ENCODE results near the gene CERS6.

The CERS6 gene

DNA sequence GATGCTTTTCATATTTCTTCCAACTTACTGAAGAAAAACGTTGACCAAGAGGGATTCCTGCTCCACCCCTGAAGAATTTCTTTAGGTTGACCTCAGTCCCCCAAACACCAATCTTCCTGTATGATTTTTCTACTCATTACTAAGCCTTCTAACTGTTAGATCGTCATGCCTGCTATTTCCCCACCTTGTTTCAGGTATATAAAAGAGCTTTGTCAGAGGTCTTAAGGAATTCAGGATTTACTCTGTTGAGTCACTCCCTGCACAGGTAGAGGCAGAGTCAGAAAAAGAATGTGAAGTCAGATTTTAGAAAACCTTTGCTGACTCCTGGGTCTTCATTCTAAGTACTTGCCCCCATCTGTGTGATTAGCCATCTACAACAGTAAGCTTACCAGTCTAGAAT, 262.6 kb downstream of the CERS6 start:
- Histone ChIP-seq H3K79me2 (no peaks in the 10 kb centered on the region), H3K4me1 (peaks cover 8% of the 10 kb centered on the region), H3K4me3 (ENCODE audit: low read depth, low read length) (no peak overlapping the region), H3K4me2 (ENCODE audit: low read length) (no peak overlapping the region), H3K27me3 (ENCODE audit: control insufficient read depth, insufficient read depth, low read length) (no peaks in the 10 kb centered on the region), H2AFZ (no peak overlapping the region), H3K27ac (no peak overlapping the region), H3K9ac (no peak overlapping the region), H3K36me3 (ENCODE audit: control insufficient read depth, insufficient read depth, low read length) (no peaks in the 10 kb centered on the region), H3K9me3 (ENCODE audit: control insufficient read depth, low read length) (no peaks in the 10 kb centered on the region)
- TF ChIP-seq, protein P1, sequence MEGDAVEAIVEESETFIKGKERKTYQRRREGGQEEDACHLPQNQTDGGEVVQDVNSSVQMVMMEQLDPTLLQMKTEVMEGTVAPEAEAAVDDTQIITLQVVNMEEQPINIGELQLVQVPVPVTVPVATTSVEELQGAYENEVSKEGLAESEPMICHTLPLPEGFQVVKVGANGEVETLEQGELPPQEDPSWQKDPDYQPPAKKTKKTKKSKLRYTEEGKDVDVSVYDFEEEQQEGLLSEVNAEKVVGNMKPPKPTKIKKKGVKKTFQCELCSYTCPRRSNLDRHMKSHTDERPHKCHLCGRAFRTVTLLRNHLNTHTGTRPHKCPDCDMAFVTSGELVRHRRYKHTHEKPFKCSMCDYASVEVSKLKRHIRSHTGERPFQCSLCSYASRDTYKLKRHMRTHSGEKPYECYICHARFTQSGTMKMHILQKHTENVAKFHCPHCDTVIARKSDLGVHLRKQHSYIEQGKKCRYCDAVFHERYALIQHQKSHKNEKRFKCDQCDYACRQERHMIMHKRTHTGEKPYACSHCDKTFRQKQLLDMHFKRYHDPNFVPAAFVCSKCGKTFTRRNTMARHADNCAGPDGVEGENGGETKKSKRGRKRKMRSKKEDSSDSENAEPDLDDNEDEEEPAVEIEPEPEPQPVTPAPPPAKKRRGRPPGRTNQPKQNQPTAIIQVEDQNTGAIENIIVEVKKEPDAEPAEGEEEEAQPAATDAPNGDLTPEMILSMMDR (IDR thresholded peaks at IDR 0.05): no peak

DNA sequence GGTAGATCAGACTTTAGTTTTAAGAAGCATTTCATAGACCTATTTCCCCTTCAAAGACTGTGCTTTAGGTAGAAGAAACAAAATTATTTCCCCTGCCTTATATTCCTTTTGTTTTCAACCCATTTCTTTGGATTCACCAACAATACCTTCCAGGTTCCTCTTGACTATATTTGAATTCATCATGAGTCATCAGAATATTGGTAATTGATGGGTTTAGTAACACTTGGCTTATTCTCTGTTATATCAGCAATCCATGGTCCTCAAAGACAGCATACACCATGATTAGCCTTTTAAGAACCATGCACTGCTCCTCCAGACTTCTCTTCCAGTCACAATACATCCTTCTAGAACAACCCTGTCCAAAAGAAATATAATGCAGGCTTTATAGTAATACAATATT, 263.4 kb downstream of the CERS6 start:
- Histone ChIP-seq H3K79me2 (no peaks in the 10 kb centered on the region), H3K4me1 (peaks cover 8% of the 10 kb centered on the region), H3K27ac (no peak overlapping the region), H3K36me3 (ENCODE audit: control insufficient read depth, insufficient read depth, low read length) (no peaks in the 10 kb centered on the region), H3K27me3 (ENCODE audit: control insufficient read depth, insufficient read depth, low read length) (no peaks in the 10 kb centered on the region), H3K9me3 (ENCODE audit: control insufficient read depth, low read length) (no peaks in the 10 kb centered on the region), H2AFZ (no peak overlapping the region), H3K4me2 (ENCODE audit: low read length) (no peak overlapping the region), H3K9ac (no peak overlapping the region), H3K4me3 (ENCODE audit: low read depth, low read length) (no peak overlapping the region)
- TF ChIP-seq, protein P1 (IDR thresholded peaks at IDR 0.05): no peak

DNA sequence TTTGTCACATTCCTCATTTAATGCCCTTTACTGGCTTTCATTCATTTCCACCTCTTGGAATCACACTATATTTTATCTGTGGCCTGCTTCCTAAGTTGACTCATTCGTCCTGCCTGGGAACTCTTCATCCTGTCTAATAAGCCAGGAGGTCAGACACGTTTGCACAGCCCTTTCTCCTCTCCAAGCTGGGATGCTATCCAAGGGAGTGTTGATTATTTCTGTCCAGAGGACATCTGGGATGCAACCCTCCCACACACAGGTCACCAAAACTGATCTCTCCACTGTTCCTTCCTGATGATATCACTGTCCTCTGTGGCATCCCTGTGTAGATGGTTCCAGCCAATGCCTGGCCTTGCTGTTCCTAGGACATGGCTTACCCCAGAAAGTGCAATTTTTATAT, 266.5 kb downstream of the CERS6 start:
- H3K4me3 ChIP-seq (ENCODE audit: low read depth, low read length): no peak overlapping the region
- no peaks in the 10 kb centered on the region for H3K36me3 ChIP-seq (ENCODE audit: control insufficient read depth, insufficient read depth, low read length)
- H3K4me2 ChIP-seq (ENCODE audit: low read length): no peak overlapping the region
- H3K79me2 ChIP-seq: no peaks in the 10 kb centered on the region
- no peaks in the 10 kb centered on the region for H3K9me3 ChIP-seq (ENCODE audit: control insufficient read depth, low read length)
- H3K27me3 ChIP-seq (ENCODE audit: control insufficient read depth, insufficient read depth, low read length): no peaks in the 10 kb centered on the region
- no peak overlapping the region for H3K27ac ChIP-seq
- TF ChIP-seq, protein P1 (IDR thresholded peaks at IDR 0.05): no peak
- H3K9ac ChIP-seq: no peak overlapping the region
- no peak overlapping the region for H2AFZ ChIP-seq
- peaks cover 8% of the 10 kb centered on the region for H3K4me1 ChIP-seq

DNA sequence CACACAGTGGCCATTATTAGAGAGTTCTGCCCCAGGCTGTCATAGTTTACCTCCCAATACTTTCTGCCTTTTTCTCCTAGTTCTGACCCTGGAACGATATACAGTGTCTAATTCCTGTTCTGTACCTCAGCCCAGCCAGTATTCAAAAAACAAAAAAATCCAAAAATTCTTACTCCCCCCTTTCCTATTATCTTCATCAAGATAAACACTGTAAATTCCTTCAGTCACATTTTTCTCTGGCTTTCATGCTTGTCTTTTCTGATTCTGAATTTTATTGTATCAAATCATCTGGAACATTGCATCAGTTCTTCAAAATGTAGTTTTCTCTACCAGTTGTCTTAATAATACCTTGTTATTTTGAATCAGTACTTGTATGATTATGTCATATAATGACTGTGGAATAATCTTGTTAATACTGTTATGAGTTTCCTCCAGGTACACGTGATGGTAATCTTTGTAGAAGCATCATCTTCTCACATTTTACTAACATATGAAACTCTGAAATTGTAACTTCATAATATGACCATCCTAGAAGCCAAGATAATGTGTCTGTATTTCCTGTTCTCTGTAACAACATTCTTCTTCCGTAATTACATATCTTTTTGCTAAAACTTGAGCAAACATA, 267.3 kb downstream of the CERS6 start:
- H3K9me3 ChIP-seq (ENCODE audit: control insufficient read depth, low read length): no peaks in the 10 kb centered on the region
- H3K36me3 ChIP-seq (ENCODE audit: control insufficient read depth, insufficient read depth, low read length): no peaks in the 10 kb centered on the region
- H3K4me1 ChIP-seq: peaks cover 8% of the 10 kb centered on the region
- no peaks in the 10 kb centered on the region for H3K27me3 ChIP-seq (ENCODE audit: control insufficient read depth, insufficient read depth, low read length)
- H3K9ac ChIP-seq: no peak overlapping the region
- H3K27ac ChIP-seq: no peak overlapping the region
- TF ChIP-seq, protein P1 (IDR thresholded peaks at IDR 0.05): no peak
- H2AFZ ChIP-seq: no peak overlapping the region
- no peak overlapping the region for H3K4me3 ChIP-seq (ENCODE audit: low read depth, low read length)
- no peaks in the 10 kb centered on the region for H3K79me2 ChIP-seq
- no peak overlapping the region for H3K4me2 ChIP-seq (ENCODE audit: low read length)

DNA sequence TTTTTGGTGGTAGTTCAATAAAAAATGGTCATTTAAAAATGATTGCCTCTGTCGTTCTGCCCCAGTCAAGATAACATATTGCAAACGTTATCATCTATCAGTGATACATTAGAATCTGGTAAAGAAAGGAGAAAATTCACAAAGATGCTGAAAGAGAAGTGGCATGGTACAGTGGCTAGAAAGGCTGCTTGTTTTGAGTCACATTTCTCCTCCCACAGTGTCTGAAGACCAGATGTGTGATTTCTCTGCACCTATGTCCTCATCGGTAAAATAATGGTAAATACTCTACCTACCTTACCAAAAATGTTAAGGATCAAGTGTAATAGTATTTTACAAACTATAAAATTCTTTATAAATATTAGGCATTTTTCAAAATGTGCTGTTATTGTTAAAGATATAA, 270.3 kb downstream of the CERS6 start:
- Histone ChIP-seq H3K27ac (no peak overlapping the region), H3K9me3 (ENCODE audit: control insufficient read depth, low read length) (no peaks in the 10 kb centered on the region), H3K4me1 (peaks cover 10% of the 10 kb centered on the region), H3K9ac (no peak overlapping the region), H3K4me3 (ENCODE audit: low read depth, low read length) (no peak overlapping the region), H2AFZ (no peak overlapping the region), H3K79me2 (no peaks in the 10 kb centered on the region), H3K27me3 (ENCODE audit: control insufficient read depth, insufficient read depth, low read length) (no peaks in the 10 kb centered on the region), H3K36me3 (ENCODE audit: control insufficient read depth, insufficient read depth, low read length) (no peaks in the 10 kb centered on the region), H3K4me2 (ENCODE audit: low read length) (no peak overlapping the region)
- TF ChIP-seq, protein P1 (IDR thresholded peaks at IDR 0.05): no peak

All from parathyroid adenoma (tissue), 2 donors.